SK-N-MC (cell line): Measurements from ENCODE around the gene DPYSL5.

Experiments used
- DNase-seq: peaks from one replicate; pipeline ENCODE4 v3.0.0-alpha.2; 2011; ENCODE audit warnings: low read depth, low spot score
- H3K27ac ChIP-seq: fragments of 200-600 bp; sonication (generic); 2 replicates; pipeline ENCODE4 v1.5.1; 2016; ENCODE audit warnings: mixed run types
- H3K36me3 ChIP-seq: fragments of 200-600 bp; sonication (generic); 2 replicates; pipeline ENCODE4 v1.6.1; 2017; ENCODE audit warnings: antibody characterized with exemption, low read length, mixed read lengths; ENCODE audit not compliant: insufficient read depth
- H3K4me3 ChIP-seq: fragments of 200-600 bp; sonication (generic); 2 replicates; pipeline ENCODE4 v1.5.1; 2016
- H3K9ac ChIP-seq: fragments of 200-600 bp; sonication (generic); 2 replicates; pipeline ENCODE4 v1.8.0; 2017; ENCODE audit warnings: mixed run types, mixed read lengths; ENCODE audit not compliant: insufficient read length
- H3K9me3 ChIP-seq: fragments of 200-600 bp; sonication (generic); 2 replicates; pipeline ENCODE4 v1.6.1; 2017; ENCODE audit warnings: low read depth, mild to moderate bottlenecking, antibody characterized with exemption, low read length, moderate library complexity, mixed read lengths
- EZH2 ChIP-seq: fragments of 200-600 bp; sonication (generic); IDR thresholded peaks from one replicate; pipeline ENCODE4 v1.6.1; 2017; ENCODE audit warnings: antibody characterized with exemption
- FOXP2 ChIP-seq: optimal IDR thresholded peaks from 2 replicates; pipeline ENCODE3; 2011; ENCODE audit warnings: mild to moderate bottlenecking, moderate library complexity; ENCODE audit not compliant: insufficient read depth; ENCODE audit errors: extremely low read length, control extremely low read depth
- POLR2AphosphoS5 ChIP-seq: IDR thresholded peaks from 2 replicates; pipeline ENCODE4 v1.6.1; 2012; ENCODE audit warnings: mild to moderate bottlenecking, low read depth, low read length, borderline replicate concordance

Gene DPYSL5

DNA sequence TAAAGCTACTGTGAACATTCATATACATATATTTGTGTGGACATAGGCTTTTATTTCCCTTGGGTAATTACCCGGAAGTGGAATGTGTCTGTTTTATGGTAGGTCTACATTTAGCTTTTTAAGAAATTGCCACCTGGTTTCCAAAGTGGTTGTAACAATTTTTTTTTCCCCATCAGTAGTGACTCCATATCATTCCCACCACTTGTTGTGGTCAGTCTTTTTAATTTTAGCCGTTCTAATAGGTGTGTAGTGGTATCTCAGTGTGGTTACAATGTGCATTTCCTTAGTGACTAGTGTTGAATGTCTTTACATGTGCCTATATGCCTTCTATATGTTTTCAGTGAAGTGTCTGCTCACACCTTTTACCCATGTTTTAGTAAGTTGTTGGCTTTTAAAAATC, 62.2 kb downstream of the DPYSL5 start:
- TF ChIP-seq POLR2AphosphoS5 (no peak), FOXP2 (no peak), EZH2 (no peak)
- Histone ChIP-seq H3K9ac (no peak overlapping the region), H3K27ac (no peak overlapping the region), H3K36me3 (peaks cover 75% of the 10 kb centered on the region), H3K4me3 (no peak overlapping the region), H3K9me3 (no peaks in the 10 kb centered on the region)
- DNase-seq = no peak

- Histone ChIP-seq H3K4me3 (no peak overlapping the region), H3K9ac (no peak overlapping the region), H3K36me3 (peaks cover 64% of the 10 kb centered on the region), H3K27ac (no peak overlapping the region), H3K9me3 (no peaks in the 10 kb centered on the region)
- DNase-seq = no peak
- TF ChIP-seq FOXP2 (no peak), POLR2AphosphoS5 (no peak), EZH2 (no peak)
Observed at GRCh38 chr2:26911911-26912861, 64.3 kb downstream of the DPYSL5 start.

- no peak for TF ChIP-seq EZH2
- TF ChIP-seq POLR2AphosphoS5 = no peak
- no peak for TF ChIP-seq FOXP2
- DNase-seq = no peak
Observed at GRCh38 chr2:26913606-26913998, 65.7 kb downstream of the DPYSL5 start.

DNA sequence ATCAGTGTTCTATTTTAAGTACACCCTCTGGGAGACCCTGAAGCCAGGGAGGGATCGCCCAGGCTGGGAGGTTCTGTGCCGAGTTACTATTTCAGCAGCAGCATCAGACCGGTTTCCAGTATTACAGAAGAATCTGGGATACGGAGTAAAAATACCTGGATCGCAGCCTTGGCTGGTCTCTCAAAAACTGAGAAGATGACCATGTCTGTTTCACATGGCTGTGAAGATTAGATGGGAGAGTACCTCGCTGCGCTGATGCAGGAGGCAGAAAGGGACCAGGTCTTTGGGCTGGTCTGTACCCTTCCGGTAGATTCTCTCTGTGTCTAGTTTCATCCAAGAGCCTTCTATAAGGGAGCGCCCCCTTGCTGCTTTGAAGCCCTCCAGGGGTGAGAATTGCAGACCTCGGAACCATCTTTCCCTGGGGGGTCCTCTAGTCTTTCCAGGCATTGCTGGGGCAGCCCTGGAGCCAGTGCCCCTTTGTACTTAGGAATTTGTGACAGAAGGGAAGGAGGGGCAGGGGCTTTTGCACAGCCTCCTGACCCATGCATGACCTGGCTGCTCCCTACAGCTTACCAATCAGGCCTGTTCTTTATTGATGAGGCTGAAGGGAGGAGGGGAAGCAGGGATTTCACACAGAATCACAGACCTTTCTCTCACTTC, 66.2 kb downstream of the DPYSL5 start:
- Histone ChIP-seq H3K4me3 (no peak overlapping the region), H3K9ac (no peak overlapping the region), H3K27ac (no peak overlapping the region), H3K36me3 (peaks cover 54% of the 10 kb centered on the region), H3K9me3 (no peaks in the 10 kb centered on the region)
- TF ChIP-seq EZH2 (no peak), POLR2AphosphoS5 (no peak), FOXP2 (no peak)
- no peak for DNase-seq

More at GRCh38 chr2:26913606-26913998, 65.7 kb downstream of the DPYSL5 start:
- Histone ChIP-seq H3K36me3 (peaks cover 55% of the 10 kb centered on the region), H3K9me3 (no peaks in the 10 kb centered on the region), H3K27ac (no peak overlapping the region), H3K4me3 (no peak overlapping the region), H3K9ac (no peak overlapping the region)

DNA sequence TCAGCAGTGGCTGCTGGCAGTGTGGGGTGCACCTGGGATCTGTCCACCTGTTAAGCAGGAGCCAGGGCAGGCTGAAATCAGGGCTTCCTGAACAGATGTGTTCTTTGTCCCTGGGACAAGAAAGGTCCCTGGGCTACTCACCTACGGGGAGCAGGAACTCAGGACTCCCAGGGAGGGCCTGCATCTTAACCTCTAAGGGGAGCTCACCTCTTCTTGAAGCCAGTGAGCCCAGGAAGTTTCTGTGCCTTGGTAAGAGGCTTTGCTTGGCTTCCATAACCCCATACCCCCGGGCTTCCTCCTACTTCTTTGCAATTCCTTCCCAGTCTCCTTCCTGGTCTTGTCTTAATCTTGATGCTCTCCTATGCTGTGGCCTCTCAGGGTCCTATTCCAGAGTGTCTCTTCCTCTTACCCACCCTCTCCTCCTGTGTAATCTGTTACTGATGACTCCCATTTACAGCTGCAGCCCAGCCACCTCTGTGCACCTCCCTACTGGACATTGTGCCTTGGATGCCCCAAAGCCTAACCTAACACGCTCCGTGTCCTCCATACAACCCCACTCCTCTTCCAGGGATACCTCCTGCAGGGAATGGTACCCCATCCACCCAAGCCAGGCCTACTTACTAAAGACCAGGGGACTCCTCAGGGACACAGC, 66.9 kb downstream of the DPYSL5 start:
- Histone ChIP-seq H3K36me3 (peaks cover 49% of the 10 kb centered on the region), H3K9ac (no peak overlapping the region), H3K27ac (no peak overlapping the region), H3K4me3 (no peak overlapping the region), H3K9me3 (no peaks in the 10 kb centered on the region)
- TF ChIP-seq POLR2AphosphoS5 (no peak), FOXP2 (no peak), EZH2 (no peak)
- DNase-seq = no peak

DNA sequence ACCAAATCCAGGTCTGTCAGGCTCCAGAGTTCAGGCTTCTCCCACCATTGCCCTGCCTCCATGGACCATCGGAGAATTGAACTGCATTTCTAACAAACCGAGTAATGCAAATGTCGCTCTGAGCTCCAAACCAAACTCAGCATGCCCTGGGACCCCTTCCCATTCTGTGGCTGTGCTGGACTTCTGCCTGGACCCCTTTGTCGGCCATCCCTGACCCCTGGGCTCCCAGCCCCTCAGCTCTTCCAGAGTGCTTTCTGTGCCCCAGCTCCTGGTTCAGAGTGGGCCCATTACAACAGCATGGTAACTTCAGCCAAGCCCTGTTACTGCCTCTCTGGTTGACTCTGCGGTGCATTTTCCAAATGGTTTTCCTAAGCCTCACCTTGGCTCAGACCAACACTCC, 67.4 kb downstream of the DPYSL5 start:
- peaks cover 43% of the 10 kb centered on the region for H3K36me3 ChIP-seq
- H3K9ac ChIP-seq = no peak overlapping the region
- TF ChIP-seq EZH2 = no peak
- no peak for TF ChIP-seq POLR2AphosphoS5
- TF ChIP-seq FOXP2 = no peak
- no peak overlapping the region for H3K4me3 ChIP-seq
- DNase-seq = no peak
- no peaks in the 10 kb centered on the region for H3K9me3 ChIP-seq
- no peak overlapping the region for H3K27ac ChIP-seq

DNA sequence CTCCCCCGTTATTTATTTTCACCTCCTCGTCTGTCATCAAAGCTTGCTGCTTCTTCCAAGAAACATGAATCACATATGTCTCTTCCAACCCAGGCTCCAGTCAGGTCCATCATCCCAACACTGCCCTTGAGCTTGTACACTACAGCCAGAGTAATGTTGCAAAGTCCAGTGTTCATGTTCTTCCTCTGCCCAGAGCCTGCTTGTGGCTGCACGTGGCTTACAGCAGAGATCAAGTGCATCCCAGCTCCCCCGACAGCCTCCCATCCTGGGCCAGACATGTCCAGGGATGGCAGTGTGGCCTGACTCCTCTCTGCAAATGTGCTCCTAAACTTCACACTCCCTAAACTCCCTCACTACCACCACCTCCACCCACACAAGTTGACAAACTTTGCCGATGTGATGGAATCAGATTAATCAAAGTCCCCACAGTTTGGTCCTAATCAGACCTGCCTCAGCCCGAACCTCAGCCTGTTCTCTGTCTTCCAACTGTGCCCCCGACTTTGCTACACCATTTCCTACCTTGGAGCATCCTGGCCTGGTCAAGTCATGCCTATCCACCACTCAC, 68.3 kb downstream of the DPYSL5 start:
- Histone ChIP-seq H3K36me3 (peaks cover 36% of the 10 kb centered on the region), H3K27ac (no peak overlapping the region)
- TF ChIP-seq POLR2AphosphoS5 (no peak), EZH2 (no peak), FOXP2 (no peak)

GRCh38 chr2:26917135-26917836, 69.4 kb downstream of the DPYSL5 start:
- no peak for DNase-seq
- Histone ChIP-seq H3K36me3 (peaks cover 29% of the 10 kb centered on the region), H3K4me3 (no peak overlapping the region), H3K9ac (no peak overlapping the region), H3K27ac (no peak overlapping the region), H3K9me3 (no peaks in the 10 kb centered on the region)
- TF ChIP-seq FOXP2 (no peak), EZH2 (no peak), POLR2AphosphoS5 (no peak)

More for the DNA sequence above, 68.3 kb downstream of the DPYSL5 start:
- H3K4me3 ChIP-seq = no peak overlapping the region
- H3K9ac ChIP-seq = no peak overlapping the region
- no peak for DNase-seq
- H3K9me3 ChIP-seq = no peaks in the 10 kb centered on the region

GRCh38 chr2:26921323-26921722, 73.4 kb downstream of the DPYSL5 start:
- no peak overlapping the region for H3K4me3 ChIP-seq
- H3K9ac ChIP-seq = no peak overlapping the region
- no peak for DNase-seq
- TF ChIP-seq POLR2AphosphoS5 = no peak
- no peak for TF ChIP-seq FOXP2
- TF ChIP-seq EZH2 = no peak
- H3K36me3 ChIP-seq = peaks cover 26% of the 10 kb centered on the region; the same call in 1 of the 2 replicates
- no peaks in the 10 kb centered on the region for H3K9me3 ChIP-seq
- no peak overlapping the region for H3K27ac ChIP-seq
